GM13977 (cell line): ENCODE results near the gene PTGDS.

Experiments used
- DNase-seq: peaks from one replicate; pipeline ENCODE4 v3.0.0; 2012; ENCODE audit warnings: low spot score
- CTCF ChIP-seq: IDR thresholded peaks from 2 replicates; pipeline ENCODE4 v1.5.1; 2012; ENCODE audit warnings: mild to moderate bottlenecking, control low read depth; ENCODE audit not compliant: insufficient read depth; ENCODE audit errors: extremely low read depth, missing control alignments
- in situ Hi-C: fragments of 300-500 bp; cut with MboI; formaldehyde crosslinking; loops from one replicate; pipeline ENCODE4 v1.12.0; 2022; ENCODE audit warnings: low sequenced_read_pairs, low pct_unique_long_range_greater_than_20kb, mixed read lengths, inconsistent platforms; ENCODE audit not compliant: unreplicated experiment

PTGDS gene

DNA sequence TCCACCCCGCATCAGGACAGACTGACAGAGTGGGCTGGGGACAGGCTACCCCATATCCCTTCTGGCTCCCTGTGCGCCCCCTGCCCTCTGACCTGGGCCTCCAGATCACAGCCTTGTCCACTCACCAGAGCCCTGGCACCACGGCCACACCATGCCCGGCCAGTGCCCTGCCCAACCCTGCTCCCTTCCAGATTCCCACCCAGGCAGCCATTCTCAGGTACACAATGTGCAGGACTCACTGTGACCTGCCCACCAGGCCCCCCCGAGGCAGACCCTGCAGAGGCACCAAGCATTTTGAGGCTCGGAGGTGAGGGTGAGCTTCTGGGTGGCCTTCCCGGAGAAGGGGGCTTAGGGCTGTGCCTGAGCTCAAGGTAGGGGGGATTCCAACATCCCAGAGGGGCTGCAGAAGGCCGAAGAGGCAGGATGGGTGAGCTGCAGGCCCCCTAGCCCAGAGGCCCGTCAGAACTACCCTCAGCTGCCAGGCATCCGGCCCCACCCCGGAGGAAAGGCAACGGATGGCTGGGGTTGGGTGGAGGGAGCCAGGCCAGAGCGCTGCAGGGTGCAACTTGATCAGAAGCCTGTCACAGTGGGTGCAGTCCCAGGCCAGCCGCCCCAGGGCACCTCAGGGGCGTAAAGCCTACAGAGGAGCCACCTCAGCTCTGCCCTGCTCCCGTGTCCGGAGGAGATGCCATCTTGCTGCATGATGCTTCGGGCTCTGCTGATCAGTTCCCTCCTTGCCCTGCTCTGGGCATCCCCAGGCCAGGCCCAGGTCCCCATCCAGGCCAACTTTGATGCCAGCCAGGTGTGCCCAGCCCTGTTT, 5.1 kb downstream of the PTGDS start, which contains the start of gene LCNL1:
Gene LCNL1, plus strand, starts transcription at position 762 of the 820 bp plus-strand sequence. CDS start 594 bp downstream, outside the sequence.
- TF ChIP-seq CTCF = no peak
- in situ Hi-C loops = no loop called here
- no peak for DNase-seq

DNA sequence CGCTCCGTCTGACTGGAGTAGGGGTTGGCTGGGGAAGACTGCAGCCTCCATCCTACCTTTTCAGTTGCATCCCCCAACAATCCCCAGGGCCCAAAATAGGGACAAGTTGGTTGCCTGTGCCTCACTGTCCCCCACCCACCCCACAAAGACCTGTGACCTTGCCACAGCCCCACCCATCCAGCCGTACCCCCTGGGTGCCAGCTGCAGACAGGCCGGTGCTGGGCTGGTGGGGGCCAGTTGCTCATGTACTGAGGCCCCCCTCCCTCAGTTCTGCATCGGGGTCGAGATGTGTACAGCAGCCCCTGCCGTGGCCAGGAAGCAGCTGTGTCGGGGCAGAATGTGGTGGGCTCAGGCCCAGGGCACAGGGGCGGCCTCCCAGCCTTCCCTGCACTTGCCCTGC, 5.9 kb downstream of the PTGDS start:
- in situ Hi-C loops = no loop called here
- no peak for DNase-seq
- no peak for TF ChIP-seq CTCF

- DNase-seq = no peak
- in situ Hi-C loops = no loop called here
- no peak for TF ChIP-seq CTCF
These were observed 6.5 kb downstream of the PTGDS start for GRCh38 chr9:136983656-136984314.

GRCh38 chr9:136984464-136985026, 7.2 kb downstream of the PTGDS start:
- in situ Hi-C loops = no loop called here
- TF ChIP-seq CTCF = no peak
- no peak for DNase-seq

- in situ Hi-C loops = no loop called here
- TF ChIP-seq CTCF = no peak
- DNase-seq = no peak
These were observed 7.8 kb downstream of the PTGDS start for GRCh38 chr9:136985027-136985602.

DNA sequence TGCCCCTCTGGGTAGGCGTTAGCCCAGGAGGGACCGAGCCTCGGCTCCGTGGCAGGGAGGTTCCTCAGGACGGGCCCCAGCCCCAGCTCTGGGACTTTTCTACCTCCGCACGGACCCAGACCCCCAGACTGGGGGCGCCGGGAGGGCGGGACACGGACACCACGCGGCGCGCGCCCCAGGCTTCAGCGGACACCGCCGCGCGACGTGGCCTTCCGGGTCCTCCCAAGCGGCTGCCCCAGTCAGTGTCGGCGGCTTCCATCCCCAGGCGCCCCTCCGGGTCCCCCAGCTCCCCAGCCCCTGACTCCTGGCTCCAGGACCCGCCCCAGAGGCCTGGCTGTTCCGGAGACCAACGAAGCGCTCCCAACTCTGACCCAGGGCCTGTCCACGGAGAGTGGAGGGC, 8.5 kb downstream of the PTGDS start:
- in situ Hi-C loops = no loop called here
- no peak for TF ChIP-seq CTCF
- no peak for DNase-seq
